AG09309 (cell line): ENCODE measurements around the gene SNRNP35.
"Not testable (repeated sequence)": the region's sequence is repeated elsewhere in the genome, so short reads cannot be mapped to it uniquely, and the experiment has no call there.

Experiments used
- DNase-seq: peaks from one replicate; pipeline ENCODE4 v3.0.0-alpha.2; 2010; ENCODE audit warnings: low read depth
- H3K4me3 ChIP-seq: 2 replicates; pipeline ENCODE4 v1.5.1; 2011; ENCODE audit warnings: mild to moderate bottlenecking, low read depth, low read length, moderate library complexity; ENCODE audit not compliant: control insufficient read depth
- TF ChIP-seq, protein P1 (sequence below): IDR thresholded peaks from 2 replicates; pipeline ENCODE4 v1.5.1; 2011; ENCODE audit warnings: mild to moderate bottlenecking, low read depth, low read length, inconsistent platforms; ENCODE audit not compliant: insufficient read depth, control insufficient read depth; ENCODE audit errors: missing control alignments

Gene SNRNP35

DNA sequence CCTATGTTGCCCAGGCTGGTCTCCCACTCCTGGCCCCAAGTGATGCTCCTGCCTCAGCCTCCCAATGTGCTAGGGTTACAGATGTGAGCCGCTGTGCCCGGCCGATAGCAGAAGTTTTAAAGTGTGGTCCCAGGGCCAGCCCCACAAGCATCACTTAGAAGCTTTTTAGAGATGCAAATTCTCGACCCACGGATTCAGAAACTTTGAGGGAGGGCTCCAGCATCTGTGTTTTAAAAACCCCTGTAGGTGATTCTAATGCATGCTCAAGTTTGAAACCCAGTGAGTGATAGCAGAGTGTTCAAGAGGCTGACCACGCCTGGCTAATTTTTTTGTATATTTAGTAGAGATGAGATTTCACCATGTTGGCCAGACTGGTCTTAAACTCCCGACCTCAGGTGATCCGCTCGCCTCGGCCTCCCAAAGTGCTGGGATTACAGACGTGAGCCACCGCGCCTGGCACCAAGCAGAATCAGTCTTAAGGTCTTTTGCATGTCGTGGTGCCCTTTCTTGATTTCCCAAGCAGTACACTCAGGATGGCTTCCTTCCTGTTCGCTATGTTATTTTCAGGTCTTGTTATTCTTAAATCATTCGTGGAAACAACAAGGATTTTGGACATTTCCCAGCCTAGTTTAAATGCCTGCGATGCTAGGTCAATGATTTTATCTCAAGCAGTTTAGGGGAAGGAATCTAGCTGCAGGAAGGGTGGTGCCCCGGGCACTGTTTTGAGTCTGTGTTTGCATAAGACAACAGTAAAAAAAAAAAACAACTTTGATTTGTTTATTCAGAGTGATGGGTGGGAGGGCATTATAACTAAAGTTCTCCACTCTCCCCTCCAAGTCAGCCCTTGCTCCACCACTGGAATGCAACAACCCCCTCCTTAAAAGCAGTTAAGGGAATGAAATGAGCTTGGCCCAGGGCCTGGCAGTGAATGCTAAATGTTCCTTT, 12.3 kb upstream of the SNRNP35 start:
- TF ChIP-seq, protein P1, sequence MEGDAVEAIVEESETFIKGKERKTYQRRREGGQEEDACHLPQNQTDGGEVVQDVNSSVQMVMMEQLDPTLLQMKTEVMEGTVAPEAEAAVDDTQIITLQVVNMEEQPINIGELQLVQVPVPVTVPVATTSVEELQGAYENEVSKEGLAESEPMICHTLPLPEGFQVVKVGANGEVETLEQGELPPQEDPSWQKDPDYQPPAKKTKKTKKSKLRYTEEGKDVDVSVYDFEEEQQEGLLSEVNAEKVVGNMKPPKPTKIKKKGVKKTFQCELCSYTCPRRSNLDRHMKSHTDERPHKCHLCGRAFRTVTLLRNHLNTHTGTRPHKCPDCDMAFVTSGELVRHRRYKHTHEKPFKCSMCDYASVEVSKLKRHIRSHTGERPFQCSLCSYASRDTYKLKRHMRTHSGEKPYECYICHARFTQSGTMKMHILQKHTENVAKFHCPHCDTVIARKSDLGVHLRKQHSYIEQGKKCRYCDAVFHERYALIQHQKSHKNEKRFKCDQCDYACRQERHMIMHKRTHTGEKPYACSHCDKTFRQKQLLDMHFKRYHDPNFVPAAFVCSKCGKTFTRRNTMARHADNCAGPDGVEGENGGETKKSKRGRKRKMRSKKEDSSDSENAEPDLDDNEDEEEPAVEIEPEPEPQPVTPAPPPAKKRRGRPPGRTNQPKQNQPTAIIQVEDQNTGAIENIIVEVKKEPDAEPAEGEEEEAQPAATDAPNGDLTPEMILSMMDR: no peak
- peak; percentile 40 for DNase-seq
- no peak overlapping the region for H3K4me3 ChIP-seq

DNA sequence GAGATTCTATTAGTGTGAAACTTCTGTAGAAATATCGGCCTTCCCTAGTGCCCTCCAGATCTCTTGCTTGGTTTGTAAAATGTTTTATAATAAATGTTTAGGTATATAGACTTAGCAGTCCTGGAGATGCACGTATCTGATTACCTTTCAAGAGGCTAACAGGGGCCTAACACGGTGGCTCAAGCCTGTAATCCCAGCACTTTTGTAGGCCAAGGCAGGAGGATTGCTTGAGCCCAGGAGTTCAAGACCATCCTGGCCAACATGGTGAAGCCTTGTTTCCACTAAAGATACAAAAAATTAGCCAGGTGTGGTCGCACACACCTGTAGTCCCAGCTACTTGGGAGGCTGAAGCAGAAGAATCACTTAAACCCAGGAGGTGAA, 11.6 kb upstream of the SNRNP35 start:
- no peak for DNase-seq
- H3K4me3 ChIP-seq: no peak overlapping the region
- TF ChIP-seq, protein P1: no peak

DNA sequence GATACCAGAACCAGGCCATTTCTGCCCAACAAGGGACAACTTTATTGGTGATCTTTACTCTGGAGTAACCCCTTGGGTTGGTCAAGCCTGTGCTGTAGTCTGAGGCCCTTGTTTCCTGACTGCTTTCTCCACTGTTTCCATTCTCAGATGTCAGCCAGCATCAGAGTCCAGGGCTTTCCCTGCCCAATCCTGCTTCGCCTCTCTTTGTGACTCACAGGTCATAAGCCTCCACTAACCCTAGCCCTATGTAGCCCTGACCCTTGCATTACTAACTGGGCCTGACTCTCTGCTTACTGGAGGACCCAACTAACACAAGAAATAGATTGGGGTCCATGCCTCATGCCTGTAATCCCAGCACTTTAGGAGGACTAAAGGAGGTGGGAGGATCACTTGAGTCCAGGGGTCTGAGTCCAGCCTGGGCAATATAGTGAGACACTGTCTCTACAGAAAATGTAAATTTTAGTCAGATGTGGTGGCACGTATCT, 8.6 kb upstream of the SNRNP35 start:
- TF ChIP-seq, protein P1: no peak
- DNase-seq: no peak

GRCh38 chr12:123449856-123450255, 8.1 kb upstream of the SNRNP35 start:
- H3K4me3 ChIP-seq: no peak overlapping the region
- TF ChIP-seq, protein P1: no peak
- no peak for DNase-seq

More for the DNA sequence above, 8.6 kb upstream of the SNRNP35 start:
- H3K4me3 ChIP-seq: no peak overlapping the region

GRCh38 chr12:123450636-123451035, 7.3 kb upstream of the SNRNP35 start:
- no peak overlapping the region for H3K4me3 ChIP-seq
- TF ChIP-seq, protein P1: no peak
- no peak for DNase-seq

DNA sequence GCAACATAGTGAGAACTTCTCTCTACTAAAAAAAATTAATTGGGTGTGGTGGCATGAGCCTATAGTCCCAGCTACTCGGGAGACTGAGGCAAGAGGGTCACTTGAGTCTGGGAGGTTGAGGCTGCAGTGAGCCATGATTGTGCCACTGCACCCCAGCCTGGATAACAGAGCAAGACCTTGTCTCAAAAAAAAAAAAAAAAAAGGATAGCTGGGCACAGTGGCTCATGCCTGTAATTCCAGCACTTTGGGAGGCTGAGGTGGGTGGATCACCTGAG, 5.7 kb upstream of the SNRNP35 start:
- DNase-seq, H3K4me3 ChIP-seq: not testable (repeated sequence)

GRCh38 chr12:123453165-123453564, 4.8 kb upstream of the SNRNP35 start:
- H3K4me3 ChIP-seq: no peak overlapping the region
- DNase-seq: no peak
- TF ChIP-seq, protein P1: no peak

- H3K4me3 ChIP-seq, DNase-seq: not testable (repeated sequence)
These were observed 5.2 kb downstream of the SNRNP35 start for GRCh38 chr12:123463174-123463573.
